Choroid plexus epithelial cell (primary cell): Measurements from ENCODE around the gene P3H1.

Source experiments
- DNase-seq: peaks from one replicate; pipeline ENCODE4 v3.0.0-alpha.2; 2010; ENCODE audit warnings: low read depth
- H3K4me3 ChIP-seq: 2 replicates; pipeline ENCODE4 v1.5.1; 2011; ENCODE audit warnings: low read depth, mild to moderate bottlenecking, control low read depth, low read length, moderate library complexity
- CTCF ChIP-seq: conservative IDR thresholded peaks from 2 replicates; pipeline ENCODE4 v1.5.1; 2011; ENCODE audit warnings: low read depth, mild to moderate bottlenecking, control low read depth, inconsistent platforms, low read length, moderate library complexity

Gene P3H1

GRCh38 chr1:42784547-42784945 is 17.7 kb upstream of the P3H1 start:
- TF ChIP-seq CTCF: no peak
- DNase-seq: no peak
- H3K4me3 ChIP-seq: no peak overlapping the region

GRCh38 chr1:42783092-42783491 is 16.3 kb upstream of the P3H1 start:
- no peak overlapping the region for H3K4me3 ChIP-seq
- no peak for TF ChIP-seq CTCF
- no peak for DNase-seq

GRCh38 chr1:42780176-42780575 is 13.3 kb upstream of the P3H1 start:
- no peak overlapping the region for H3K4me3 ChIP-seq
- DNase-seq: no peak
- TF ChIP-seq CTCF: no peak

- no peak overlapping the region for H3K4me3 ChIP-seq
- no peak for TF ChIP-seq CTCF
- no peak for DNase-seq
Observed at GRCh38 chr1:42779725-42780124, 12.9 kb upstream of the P3H1 start.

GRCh38 chr1:42777852-42778251 is 11.0 kb upstream of the P3H1 start:
- DNase-seq: peak; percentile 72

GRCh38 chr1:42776502-42776901 is 9.7 kb upstream of the P3H1 start:
- DNase-seq: no peak
- no peak for TF ChIP-seq CTCF
- H3K4me3 ChIP-seq: no peak overlapping the region

More at GRCh38 chr1:42777852-42778251, 11.0 kb upstream of the P3H1 start:
- TF ChIP-seq CTCF: peak; percentile 89
- H3K4me3 ChIP-seq: no peak overlapping the region

GRCh38 chr1:42774928-42775526 is 8.2 kb upstream of the P3H1 start:
- H3K4me3 ChIP-seq: no peak overlapping the region
- no peak for TF ChIP-seq CTCF
- DNase-seq: no peak
